IMR-90 (cell line): ENCODE measurements around the gene PRR13.

ENCODE experiments used
- BHLHE40 ChIP-seq: fragments of 150-350 bp; IDR thresholded peaks from 2 replicates; pipeline ENCODE4 v1.6.1; 2016; ENCODE audit warnings: mild to moderate bottlenecking, low read depth, low read length
- CEBPB ChIP-seq: IDR thresholded peaks from 2 replicates; pipeline ENCODE4 v1.6.1; 2012; ENCODE audit warnings: low read depth, low read length, improper control_type of control experiment
- CHD1 ChIP-seq: IDR thresholded peaks from 2 replicates; pipeline ENCODE4 v1.6.1; 2012; ENCODE audit warnings: low read depth, low read length, improper control_type of control experiment
- ELK1 ChIP-seq: fragments of 150-350 bp; IDR thresholded peaks from 2 replicates; pipeline ENCODE4 v1.6.1; 2016; ENCODE audit warnings: low read depth, mild to moderate bottlenecking, low read length, moderate library complexity, borderline replicate concordance
- FOS ChIP-seq: fragments of 150-350 bp; IDR thresholded peaks from 2 replicates; pipeline ENCODE4 v1.6.1; 2016; ENCODE audit warnings: low read depth, low read length
- NFE2L2 ChIP-seq: fragments of 150-350 bp; IDR thresholded peaks from 2 replicates; pipeline ENCODE4 v1.6.1; 2016; ENCODE audit warnings: low read depth, mild to moderate bottlenecking, low read length
- POLR2A ChIP-seq: IDR thresholded peaks from 2 replicates; pipeline ENCODE4 v1.6.1; 2012; ENCODE audit warnings: mild to moderate bottlenecking, low read depth, low read length
- RAD21 ChIP-seq: IDR thresholded peaks from 2 replicates; pipeline ENCODE4 v1.6.1; 2012; ENCODE audit warnings: low read length, improper control_type of control experiment
- RCOR1 ChIP-seq: IDR thresholded peaks from 2 replicates; pipeline ENCODE4 v1.6.1; 2012; ENCODE audit warnings: mild to moderate bottlenecking, low read length, improper control_type of control experiment; ENCODE audit not compliant: insufficient replicate concordance
- TF ChIP-seq, protein P1 (sequence below): conservative IDR thresholded peaks from 2 replicates; pipeline ENCODE4 v1.5.1; 2012; ENCODE audit warnings: mild to moderate bottlenecking, low read depth, low read length, improper control_type of control experiment

DNA sequence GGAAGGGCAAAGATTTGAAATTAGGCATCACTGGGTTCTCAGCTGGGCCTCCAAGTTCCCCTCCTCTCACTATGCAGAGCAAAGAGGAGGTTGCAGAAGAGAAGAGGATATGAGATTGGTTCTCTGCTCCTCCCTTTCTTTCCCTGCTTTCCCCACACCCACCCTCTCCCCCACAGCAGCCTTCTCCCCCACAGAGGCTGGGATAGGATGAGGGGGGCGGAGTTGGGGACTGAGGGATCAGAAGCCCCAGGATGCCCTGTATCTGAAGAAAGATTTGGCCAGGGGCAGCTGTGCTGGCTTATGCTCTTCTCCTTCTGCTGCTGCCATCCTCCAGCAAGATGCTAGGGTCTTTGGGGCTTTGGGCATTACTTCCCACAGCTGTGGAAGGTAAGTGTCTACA lies 17.9 kb upstream of the PRR13 start, which contains the start of gene AMHR2:
- TF ChIP-seq, protein P1, sequence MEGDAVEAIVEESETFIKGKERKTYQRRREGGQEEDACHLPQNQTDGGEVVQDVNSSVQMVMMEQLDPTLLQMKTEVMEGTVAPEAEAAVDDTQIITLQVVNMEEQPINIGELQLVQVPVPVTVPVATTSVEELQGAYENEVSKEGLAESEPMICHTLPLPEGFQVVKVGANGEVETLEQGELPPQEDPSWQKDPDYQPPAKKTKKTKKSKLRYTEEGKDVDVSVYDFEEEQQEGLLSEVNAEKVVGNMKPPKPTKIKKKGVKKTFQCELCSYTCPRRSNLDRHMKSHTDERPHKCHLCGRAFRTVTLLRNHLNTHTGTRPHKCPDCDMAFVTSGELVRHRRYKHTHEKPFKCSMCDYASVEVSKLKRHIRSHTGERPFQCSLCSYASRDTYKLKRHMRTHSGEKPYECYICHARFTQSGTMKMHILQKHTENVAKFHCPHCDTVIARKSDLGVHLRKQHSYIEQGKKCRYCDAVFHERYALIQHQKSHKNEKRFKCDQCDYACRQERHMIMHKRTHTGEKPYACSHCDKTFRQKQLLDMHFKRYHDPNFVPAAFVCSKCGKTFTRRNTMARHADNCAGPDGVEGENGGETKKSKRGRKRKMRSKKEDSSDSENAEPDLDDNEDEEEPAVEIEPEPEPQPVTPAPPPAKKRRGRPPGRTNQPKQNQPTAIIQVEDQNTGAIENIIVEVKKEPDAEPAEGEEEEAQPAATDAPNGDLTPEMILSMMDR, result no peak
- TF ChIP-seq ELK1 (no peak), NFE2L2 (no peak), CEBPB (no peak), POLR2A (no peak), CHD1 (no peak), RAD21 (no peak), FOS (no peak), BHLHE40 (no peak), RCOR1 (no peak)
